HTR-8/SVneo (cell line): Measurements from ENCODE around the gene FUT8.
A peak's percentile ranks its signal among the peaks of the same experiment; 100 is the strongest.
"Not testable (repeated sequence)": the region's sequence is repeated elsewhere in the genome, so short reads cannot be mapped to it uniquely, and the experiment has no call there.

Source experiments
- DNase-seq: peaks from one replicate; pipeline ENCODE4 v3.0.0; 2011; ENCODE audit warnings: low spot score, mixed read lengths; ENCODE audit not compliant: insufficient read length
- FAIRE-seq: peaks from 2 replicates; lab custom pipeline; 2011; peaks lifted over from hg19 to GRCh38; lab: Jason Lieb, UNC

The FUT8 gene

GRCh38 chr14:65594153-65594881 is 181.8 kb downstream of the FUT8 start:
- DNase-seq (no peak), FAIRE-seq (peak; percentile 89)

- no peak for DNase-seq
- no peak for FAIRE-seq
Measured at GRCh38 chr14:65594882-65595237, 182.3 kb downstream of the FUT8 start.

- FAIRE-seq = peak; percentile 87
Measured at GRCh38 chr14:65599375-65599774, 186.8 kb downstream of the FUT8 start.

GRCh38 chr14:65600742-65601141 is 188.2 kb downstream of the FUT8 start:
- FAIRE-seq (peak; percentile 80), DNase-seq (no peak)

More at GRCh38 chr14:65599375-65599774, 186.8 kb downstream of the FUT8 start:
- DNase-seq = no peak

- FAIRE-seq (peak; percentile 74), DNase-seq (no peak)
Measured at GRCh38 chr14:65604535-65604934, 192.0 kb downstream of the FUT8 start.

- no peak for FAIRE-seq
- DNase-seq = no peak
Measured at GRCh38 chr14:65604936-65605335, 192.4 kb downstream of the FUT8 start.

GRCh38 chr14:65606460-65606859 is 193.9 kb downstream of the FUT8 start:
- DNase-seq (no peak), FAIRE-seq (no peak)

GRCh38 chr14:65613131-65613650 is 200.7 kb downstream of the FUT8 start:
- DNase-seq (no peak), FAIRE-seq (no peak)

- FAIRE-seq = peak; percentile 84
- DNase-seq = no peak
Measured at GRCh38 chr14:65618996-65619395, 206.5 kb downstream of the FUT8 start.

GRCh38 chr14:65620195-65620594 is 207.7 kb downstream of the FUT8 start:
- FAIRE-seq = no peak
- no peak for DNase-seq

GRCh38 chr14:65622703-65623102 is 210.2 kb downstream of the FUT8 start:
- no peak for DNase-seq
- FAIRE-seq = no peak

- DNase-seq = no peak
- FAIRE-seq = no peak
Measured at GRCh38 chr14:65623759-65624158, 211.2 kb downstream of the FUT8 start.

GRCh38 chr14:65627315-65627714 is 214.8 kb downstream of the FUT8 start:
- no peak for FAIRE-seq

GRCh38 chr14:65628664-65629063 is 216.1 kb downstream of the FUT8 start:
- no peak for FAIRE-seq
- no peak for DNase-seq

More at GRCh38 chr14:65627315-65627714, 214.8 kb downstream of the FUT8 start:
- no peak for DNase-seq

GRCh38 chr14:65631040-65631439 is 218.5 kb downstream of the FUT8 start:
- no peak for DNase-seq
- peak; percentile 63 for FAIRE-seq

- no peak for DNase-seq
- FAIRE-seq = no peak
Measured at GRCh38 chr14:65632487-65632886, 220.0 kb downstream of the FUT8 start.

GRCh38 chr14:65633666-65634065 is 221.1 kb downstream of the FUT8 start:
- FAIRE-seq, DNase-seq: not testable (repeated sequence)

- DNase-seq (no peak), FAIRE-seq (peak; percentile 96)
Measured at GRCh38 chr14:65637780-65638179, 225.2 kb downstream of the FUT8 start.

- DNase-seq (peak; percentile 19), FAIRE-seq (peak; percentile 96)
Measured at GRCh38 chr14:65639216-65639615, 226.7 kb downstream of the FUT8 start.

GRCh38 chr14:65650826-65651225 is 238.3 kb downstream of the FUT8 start:
- DNase-seq (no peak), FAIRE-seq (peak; percentile 74)

GRCh38 chr14:65656554-65656953 is 244.0 kb downstream of the FUT8 start:
- FAIRE-seq (no peak), DNase-seq (no peak)

- DNase-seq (no peak), FAIRE-seq (peak; percentile 89)
Measured at GRCh38 chr14:65658202-65658601, 245.7 kb downstream of the FUT8 start.
